Non-pigmented ciliary epithelial cell (primary cell): ENCODE results near the gene NCR2.

Source experiments
- DNase-seq: peaks from one replicate; pipeline ENCODE4 v3.0.0-alpha.2; 2010; ENCODE audit warnings: low read depth

Gene NCR2

GRCh38 chr6:41331401-41332150 lies 3.8 kb upstream of the NCR2 start:
- no peak for DNase-seq

DNA sequence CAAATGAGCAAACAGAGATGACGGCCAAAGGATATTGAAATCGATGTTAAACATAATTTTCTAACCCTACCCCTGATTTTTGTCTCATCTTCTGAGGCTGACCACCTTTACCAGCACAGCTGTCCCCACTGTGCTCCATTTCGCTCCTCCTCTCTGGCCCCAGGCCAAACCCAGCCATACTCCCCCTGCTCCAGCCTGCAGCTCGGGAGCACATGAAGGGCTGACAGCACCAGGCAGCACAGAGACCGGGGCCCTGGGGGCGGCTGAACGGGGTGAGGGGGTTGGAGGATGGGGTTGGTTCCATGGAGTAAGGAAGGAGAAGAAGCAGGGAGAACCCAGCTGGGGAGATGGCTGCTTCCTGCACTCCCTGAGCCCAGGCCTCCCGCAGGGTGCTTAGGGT lies 3.2 kb upstream of the NCR2 start:
- no peak for DNase-seq

- DNase-seq: no peak
These were observed 2.3 kb upstream of the NCR2 start for GRCh38 chr6:41332842-41333736.

GRCh38 chr6:41334482-41335040 lies 847 bp upstream of the NCR2 start:
- no peak for DNase-seq

- no peak for DNase-seq
These were observed 535 bp downstream of the NCR2 start for GRCh38 chr6:41335943-41336342.

DNA sequence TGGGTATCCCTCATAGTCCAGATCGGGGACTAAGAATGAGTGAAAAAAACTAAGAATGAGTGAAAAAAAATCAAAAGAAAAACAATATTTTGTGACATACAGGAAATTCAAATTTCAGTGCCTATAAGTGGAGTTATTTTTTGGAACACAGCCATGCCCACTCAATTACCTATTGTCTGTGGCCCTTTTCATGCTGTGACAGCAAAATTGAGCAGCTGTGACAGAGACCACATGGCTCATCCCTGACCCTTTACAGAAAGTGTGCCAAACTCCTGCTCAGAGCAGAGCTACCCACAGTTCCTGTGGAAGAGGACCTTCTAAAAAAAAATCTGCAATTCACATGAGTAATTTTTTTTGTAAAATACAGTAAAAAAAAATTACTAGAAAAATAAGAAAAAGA lies 1.4 kb downstream of the NCR2 start:
- no peak for DNase-seq

GRCh38 chr6:41337709-41338108 lies 2.3 kb downstream of the NCR2 start:
- no peak for DNase-seq

DNA sequence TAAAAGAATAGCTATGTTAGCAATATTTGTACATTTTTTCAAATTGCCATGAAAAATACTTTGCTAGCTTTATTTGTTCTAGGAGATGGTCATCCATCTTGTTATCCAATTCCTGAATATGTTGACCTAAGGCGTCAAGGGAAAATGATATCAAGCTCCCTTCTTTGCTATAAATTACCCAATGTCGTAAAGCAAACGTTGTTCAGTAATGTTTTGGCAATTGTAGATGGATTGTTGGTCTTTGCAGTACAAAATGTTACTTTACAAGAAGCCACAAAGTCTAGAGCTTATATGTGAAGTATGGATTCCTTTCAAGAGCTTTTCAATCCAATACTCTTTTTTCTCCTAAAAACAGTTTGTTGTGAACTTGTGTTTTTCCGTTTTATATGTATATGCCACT lies 3.3 kb downstream of the NCR2 start:
- DNase-seq: no peak

DNA sequence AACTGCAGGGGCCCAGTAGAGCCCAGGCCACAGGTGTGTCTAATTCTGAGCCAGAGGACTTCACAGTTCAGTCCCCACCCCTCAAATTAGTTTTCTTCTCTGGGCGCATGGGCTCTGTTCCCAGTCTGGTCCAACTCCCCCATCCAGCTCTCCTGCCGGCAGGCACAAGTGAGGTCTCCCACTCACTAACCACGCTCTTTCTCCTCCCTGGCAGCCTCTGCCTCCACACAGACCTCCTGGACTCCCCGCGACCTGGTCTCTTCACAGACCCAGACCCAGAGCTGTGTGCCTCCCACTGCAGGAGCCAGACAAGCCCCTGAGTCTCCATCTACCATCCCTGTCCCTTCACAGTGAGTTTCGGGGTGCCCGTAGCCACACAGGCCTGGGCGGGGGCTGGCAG lies 6.2 kb downstream of the NCR2 start:
- no peak for DNase-seq

DNA sequence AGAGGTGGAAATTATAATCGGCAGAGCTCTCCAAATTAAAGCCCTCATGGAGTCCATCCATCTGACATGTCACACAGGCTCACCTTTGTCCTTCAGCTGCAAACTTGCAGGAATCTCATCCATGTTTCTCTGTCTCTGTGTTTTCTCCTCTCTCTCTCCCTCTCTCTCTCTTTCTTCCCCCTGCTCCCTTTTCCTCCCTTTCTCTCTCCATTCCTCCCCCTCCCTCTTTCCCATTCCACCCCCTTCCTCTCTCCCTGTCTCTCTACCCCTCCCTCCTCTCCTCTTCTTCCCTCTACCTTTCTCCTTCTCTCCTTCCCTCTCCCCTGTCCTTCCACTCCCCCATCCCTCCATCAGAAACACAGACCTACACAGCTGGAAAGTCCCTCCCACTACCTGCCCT lies 6.8 kb downstream of the NCR2 start:
- no peak for DNase-seq

- DNase-seq: no peak
These were observed 8.3 kb downstream of the NCR2 start for GRCh38 chr6:41343641-41344187.

DNA sequence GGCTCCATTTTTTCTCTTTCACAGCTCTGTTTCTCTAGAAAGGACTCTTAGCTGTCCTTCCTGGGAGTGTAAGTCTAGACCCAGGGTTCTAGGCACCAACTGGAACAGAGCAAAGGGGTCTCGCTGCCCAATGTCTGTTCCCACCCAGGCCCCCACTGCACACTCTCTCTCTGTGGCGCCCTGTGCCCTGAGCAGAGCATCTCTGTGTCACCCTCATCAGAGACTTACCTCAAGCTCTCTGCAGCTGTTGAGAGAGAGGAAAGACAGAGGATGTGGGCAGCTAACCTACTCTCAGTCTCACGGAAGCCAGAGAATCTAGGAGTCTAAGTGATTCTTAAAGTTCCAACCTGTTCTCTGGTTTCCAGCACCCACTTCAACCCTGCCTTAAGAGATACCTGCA lies 9.5 kb downstream of the NCR2 start:
- no peak for DNase-seq

DNA sequence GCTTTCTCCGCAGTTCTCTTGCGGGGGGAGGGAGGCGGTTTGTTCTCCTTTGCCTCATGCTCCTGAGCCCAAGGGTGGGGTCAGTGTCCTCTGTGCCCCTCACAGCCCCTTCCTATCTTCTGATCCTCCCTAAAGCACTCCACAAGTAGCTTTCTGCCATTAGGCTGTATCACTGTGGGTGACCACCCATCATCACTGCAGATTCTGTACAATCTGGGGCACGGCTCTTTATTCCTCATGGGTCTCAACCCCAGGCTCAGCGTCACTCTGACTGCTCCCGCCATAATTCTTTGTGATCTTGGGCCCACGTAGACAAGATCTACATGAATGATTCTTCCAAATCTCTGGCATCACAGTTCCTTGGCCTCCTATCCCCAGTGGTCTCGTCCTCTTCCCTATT lies 10.5 kb downstream of the NCR2 start:
- no peak for DNase-seq

DNA sequence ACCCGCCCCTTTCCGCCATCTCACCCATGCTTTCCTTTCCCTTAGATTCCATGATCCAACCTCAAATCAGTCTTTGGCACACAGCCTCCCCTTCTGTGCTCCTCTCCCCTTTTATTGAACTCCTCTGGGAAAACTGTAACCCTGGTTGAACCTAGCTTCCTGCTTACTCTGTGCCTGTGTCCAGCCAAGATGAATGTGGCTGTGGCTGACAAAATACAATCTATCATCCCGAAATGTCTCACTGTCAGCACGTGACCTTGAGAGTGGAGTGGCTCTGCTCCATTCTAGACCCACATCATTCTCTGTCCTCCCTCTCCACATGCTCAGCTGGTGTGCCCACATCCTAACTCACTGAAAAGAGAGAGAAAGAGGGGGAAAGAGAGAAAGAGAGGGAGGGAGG lies 11.0 kb downstream of the NCR2 start:
- no peak for DNase-seq

- DNase-seq: no peak
These were observed 12.1 kb downstream of the NCR2 start for GRCh38 chr6:41347378-41348050.

DNA sequence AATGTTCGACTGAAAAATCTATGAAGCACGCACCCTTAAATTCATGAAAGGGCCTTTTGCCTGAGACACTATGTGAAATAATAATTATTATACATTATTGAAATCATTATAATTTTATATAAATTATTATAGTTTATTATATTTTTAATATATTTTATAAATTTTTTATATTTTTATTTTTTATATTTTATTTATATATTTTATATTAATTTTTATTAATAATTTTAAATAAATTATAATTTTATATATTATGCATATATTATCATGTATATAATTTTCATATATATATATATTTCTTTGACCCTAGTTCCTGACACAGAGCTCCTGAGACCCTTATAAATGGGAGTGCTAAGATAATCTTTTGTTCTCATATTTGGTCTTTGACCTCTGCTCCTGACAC lies 13.5 kb downstream of the NCR2 start:
- DNase-seq: no peak

DNA sequence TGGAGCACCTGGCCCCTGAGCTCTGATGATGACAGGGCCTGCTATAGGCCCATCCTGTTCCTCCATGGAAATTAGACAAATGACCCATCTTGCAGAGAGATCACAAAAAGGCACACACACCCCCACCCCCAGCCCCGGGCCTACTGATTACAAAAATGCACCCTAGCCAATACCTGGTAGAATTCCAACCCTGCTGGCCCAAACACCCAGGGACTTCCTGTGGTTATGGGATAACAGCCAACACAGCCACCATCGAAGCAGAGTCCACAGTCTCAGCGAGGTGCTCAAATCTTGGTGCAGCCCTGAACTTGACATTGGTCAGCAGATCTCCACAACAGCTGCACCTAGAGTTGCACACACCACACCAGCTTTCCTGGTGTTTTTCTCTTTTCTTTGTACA lies 17.0 kb downstream of the NCR2 start:
- no peak for DNase-seq

- no peak for DNase-seq
These were observed 17.5 kb downstream of the NCR2 start for GRCh38 chr6:41352907-41353306.

- DNase-seq: no peak
These were observed 17.9 kb downstream of the NCR2 start for GRCh38 chr6:41353333-41353732.

DNA sequence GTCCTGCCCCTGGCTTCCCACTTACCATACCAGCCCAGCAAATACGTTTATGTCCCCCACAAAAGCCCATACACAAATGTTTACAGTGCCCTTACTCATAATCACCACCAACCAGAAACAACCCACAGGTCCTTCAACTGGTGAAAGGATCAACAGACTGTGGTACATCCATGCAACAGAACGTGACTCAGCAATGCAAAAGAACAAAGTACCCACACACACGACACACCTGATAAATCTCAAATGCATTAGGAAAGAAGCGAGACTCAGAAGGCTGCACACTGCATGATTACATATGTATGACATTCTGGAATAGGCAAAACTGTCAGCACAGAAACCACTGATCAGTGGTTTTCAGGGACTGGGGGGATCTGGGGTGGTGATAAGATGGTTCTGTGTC lies 20.5 kb downstream of the NCR2 start:
- DNase-seq: no peak

- no peak for DNase-seq
These were observed 21.4 kb downstream of the NCR2 start for GRCh38 chr6:41356825-41357224.

DNA sequence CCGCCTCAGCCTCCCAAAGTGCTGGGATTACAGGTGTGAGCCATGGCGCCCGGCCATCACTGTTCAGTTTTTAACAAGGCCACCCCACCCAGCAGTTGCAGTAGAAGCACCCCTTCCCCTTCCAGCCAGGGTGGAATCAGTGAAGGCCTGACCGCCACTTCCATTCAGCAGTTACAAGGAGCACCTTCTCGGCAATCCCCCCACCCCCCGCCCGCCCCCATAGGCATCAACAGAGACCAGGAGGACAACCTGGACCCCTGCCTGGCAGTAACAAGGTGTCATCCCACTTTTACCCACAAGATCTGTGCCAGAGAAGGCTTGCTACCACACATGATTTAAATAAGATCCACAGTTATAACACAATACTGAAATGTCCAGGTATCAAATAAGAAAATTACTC lies 23.1 kb downstream of the NCR2 start:
- no peak for DNase-seq
